HG03442 (cell line): ENCODE measurements around the gene AGBL1.

Experiments used
- ATAC-seq: cut with Tn5 transposase; IDR thresholded peaks from one replicate; pipeline ENCODE4 v1.9.1; 2021; ENCODE audit warnings: mild to moderate bottlenecking, moderate library complexity; ENCODE audit not compliant: unreplicated experiment

AGBL1 gene

DNA sequence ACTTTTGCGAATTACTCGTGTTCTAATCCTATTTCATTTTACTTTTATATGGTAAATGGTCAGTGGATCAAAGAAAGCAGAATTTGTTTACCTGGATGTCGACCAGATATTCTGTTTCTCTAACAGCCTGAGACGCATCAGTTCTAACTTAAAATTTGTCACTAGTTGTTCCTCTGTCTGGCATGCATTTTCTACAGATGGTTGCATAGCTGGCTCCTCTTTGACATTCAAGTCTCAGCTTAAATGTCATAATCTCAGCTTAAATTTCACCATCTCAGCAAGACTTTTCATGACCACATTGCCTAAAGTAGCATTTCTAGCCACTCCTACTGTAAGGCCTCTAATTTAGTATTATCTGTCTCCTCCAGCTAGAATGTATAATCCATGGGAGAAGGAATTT, 609.3 kb downstream of the AGBL1 start:
- ATAC-seq, result no peak

DNA sequence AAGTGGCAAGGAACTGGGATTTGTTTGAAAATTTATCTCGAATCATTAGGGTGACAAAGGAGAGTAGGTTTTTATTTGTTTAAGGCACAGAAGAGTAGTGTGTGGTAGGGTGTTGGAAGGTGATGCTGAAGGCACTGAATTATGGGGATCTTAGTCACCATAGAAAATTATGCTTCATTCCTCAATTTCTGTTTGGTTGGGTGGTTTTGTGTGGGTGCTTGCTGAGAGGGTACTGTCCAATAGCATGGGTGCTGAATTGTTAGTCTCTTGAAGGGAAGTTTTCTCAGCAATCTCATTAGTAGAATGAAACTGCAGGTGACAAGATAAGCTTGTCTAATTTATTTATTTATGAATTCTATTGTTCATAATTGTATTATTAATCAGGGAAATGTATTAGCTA, 610.9 kb downstream of the AGBL1 start:
- no peak for ATAC-seq

DNA sequence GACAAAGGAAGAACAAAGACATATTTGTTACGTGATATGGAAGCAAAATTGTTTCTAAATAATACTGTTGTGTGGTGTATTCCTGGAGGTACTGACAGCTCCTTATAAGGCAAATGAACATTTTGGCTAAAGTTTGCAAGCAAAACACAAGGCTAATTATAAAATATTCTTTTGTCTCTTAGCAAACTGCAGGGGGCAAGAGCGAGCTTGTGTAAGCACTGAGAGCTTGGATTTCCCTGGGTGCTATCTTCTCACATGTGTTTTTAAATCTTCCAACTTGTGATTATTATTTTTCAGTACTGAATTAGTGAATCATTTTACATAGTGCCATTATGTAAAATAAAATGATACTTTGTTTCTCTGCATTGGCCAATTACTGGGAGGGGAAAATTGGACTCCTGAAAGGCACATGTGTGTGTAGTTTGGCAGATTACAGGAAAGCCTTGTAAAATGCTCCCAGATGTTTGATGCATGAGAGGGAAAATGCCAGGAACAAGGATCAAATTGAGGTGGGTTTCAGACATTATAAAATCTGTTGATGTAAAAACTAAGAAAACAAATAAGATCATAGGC, 611.5 kb downstream of the AGBL1 start:
- no peak for ATAC-seq

DNA sequence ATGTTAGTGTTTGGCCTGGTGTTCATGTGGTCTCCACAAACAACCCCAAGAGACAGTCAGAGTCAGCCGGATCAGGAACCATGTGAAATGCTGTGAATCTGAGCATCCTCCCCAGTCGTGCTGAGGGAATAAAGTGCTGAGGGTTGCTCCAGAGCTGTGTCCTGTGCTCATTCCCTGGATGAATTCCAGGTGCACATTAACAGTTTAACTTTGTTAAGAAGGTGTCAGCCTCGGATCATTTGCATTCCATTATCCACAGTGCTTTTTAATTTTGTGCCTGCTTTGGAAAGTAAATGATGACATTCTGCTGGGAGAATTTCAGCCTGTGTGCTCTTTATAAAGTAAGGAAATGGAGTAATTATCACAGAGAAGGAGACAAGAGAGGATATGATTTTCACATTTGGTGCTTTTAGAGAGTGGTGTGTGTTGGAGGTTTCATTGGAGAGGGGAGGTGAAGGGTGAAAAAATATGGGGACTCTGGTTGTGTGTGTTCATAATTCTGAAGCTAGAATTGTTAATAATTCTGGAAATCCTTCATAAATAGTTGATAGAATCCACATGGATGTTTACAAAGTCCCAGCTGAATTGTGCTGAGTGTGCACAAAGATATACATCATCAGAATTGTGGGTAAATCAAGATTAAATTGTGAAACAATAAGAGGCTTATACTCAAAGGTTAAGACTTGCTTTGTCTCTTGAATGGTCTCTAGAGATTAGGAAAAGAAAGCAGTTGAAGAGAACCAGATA, 621.4 kb downstream of the AGBL1 start:
- ATAC-seq, result no peak

DNA sequence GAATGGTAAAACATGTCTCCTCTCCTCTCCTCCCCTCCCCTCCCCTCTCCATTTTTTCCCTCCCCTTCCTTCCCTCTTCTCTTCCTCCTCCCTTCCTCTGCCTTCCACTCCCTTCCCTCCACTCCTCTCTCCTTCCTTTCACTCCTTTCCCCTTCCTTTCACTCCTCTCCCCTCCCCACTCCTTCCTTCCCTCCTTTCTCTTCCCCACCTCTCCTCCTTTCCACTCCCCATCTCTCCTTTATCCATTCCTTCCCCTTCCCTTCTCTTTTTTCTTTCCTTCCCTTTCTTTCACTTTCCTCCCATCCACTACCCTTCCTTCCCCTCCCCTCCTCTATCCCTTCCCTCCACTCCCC, 621.9 kb downstream of the AGBL1 start:
- no peak for ATAC-seq

DNA sequence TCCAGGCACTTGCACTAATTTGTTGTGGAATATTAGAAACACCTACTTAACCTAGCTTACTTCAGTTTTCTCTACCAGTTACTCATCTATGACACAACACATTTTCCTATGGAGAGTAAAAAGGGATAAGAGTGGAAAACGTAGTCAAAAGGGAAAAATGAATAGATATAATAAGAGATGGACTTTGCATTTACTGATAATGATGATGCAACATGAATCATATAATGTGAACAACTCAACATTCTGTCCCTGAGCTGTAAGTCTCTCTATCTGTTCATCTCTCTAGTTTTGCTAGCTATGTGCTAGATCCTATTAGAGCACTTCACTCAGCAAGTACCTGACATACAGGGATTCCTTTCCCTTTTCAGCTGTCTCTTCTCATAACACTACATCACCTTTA, 627.1 kb downstream of the AGBL1 start:
- no peak for ATAC-seq

DNA sequence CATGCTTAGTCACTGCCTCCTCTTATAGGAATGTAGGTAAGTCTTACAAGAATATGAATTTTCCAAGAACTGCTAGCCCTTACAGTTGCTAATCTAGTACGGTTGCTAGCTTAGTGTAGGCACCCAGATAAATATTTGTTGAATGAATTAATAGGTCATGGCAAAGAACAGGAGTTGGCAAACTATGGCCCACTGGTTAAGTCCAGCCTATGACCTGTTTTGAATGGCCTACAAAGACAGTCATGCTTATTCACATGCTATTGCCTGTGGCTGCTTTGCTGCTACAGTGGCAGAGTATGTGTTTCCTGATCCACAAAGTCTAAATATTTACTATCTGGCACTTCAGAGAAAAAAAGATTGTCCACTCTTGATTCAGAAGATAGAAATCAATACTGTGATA, 631.8 kb downstream of the AGBL1 start:
- ATAC-seq, result no peak

DNA sequence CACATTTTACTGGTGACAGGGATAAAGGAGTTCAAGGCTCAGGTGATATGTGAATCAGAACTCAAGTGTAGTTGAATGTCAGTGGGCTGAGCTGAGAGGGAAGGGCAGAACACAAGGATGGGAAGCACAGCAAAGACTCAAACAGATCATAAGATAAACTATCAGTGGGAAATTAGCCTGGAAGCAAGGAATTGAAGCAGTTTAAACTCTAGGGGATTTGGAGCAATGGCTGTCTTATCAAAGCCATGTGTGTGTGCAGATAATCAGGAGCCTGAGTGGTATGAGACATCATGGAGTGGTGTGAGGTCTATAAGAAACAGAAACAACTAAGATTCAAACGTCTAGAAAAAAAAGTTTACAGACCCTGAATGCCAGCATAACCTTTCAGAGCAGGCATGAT, 634.6 kb downstream of the AGBL1 start:
- no peak for ATAC-seq

DNA sequence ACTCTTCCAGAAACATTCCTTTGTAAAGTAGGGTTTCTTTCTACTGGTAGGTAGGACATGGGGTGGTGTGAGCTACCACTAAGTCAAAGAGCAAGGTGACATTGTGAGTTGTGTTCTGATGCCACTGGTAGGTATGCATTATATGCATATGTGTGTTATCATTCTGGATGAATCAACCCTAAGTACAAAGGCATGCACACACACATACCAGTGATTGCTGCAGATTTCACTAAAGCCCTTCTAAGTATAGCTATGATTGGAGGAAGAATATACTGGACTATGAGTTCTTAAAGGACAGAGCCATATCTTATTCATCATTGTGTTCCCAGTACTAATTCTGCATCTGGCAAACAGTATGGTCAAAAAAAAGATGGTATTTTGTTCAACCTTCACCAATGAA, 646.0 kb downstream of the AGBL1 start:
- ATAC-seq, result no peak

DNA sequence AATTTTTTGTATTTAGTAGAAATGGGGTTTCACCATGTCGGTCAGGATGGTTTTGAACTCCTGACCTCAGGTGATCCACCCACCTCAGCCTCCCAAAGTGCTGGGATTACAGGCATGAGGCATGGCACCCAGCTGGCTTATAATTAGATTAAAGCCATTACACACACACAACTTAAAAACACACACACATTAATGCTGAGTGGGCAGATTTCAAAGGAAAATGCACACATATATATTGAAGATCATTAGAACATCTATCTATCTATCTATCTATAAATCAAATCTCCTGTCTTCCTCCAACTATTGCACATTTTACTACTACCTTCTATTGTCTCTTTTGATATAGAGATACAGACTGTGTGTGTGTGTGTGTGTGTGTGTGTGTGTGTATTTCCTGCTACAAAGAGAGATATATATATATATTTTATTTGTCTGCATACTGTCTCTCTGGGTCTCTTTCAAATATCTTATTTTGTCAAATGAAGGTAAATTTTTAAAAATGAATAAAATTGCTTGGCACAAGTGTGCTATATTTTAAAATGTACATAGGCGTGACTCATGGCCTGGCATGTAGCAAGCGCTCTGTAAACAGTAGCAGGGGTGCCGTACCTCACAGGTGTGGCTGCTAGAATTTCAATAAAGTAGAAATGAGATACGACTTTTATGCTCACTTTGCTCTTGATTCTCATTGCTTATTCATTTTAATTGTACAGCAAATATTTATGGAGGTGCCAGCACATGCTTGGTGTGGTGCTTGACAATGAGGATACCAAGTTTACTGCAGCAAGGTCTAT, 655.8 kb downstream of the AGBL1 start:
- no peak for ATAC-seq

DNA sequence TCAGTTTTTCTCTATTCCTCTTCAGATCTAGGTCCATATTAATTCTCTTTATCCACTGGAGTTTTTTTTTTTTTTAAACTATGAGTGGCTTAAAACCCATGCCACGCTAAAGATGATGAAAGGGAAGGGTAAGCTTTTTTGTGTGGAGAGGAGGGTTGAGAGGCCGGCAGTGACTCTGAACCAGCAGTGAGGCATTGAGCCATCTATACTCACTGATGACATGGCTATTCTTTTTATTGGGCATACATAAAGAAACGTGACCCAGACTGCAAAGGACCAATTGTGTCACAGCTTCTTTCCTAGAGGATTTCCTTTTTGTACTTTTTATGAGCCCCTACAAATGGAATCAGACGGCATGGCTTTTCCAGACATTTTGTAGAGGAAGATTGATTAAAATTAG, 662.2 kb downstream of the AGBL1 start:
- ATAC-seq, result no peak

DNA sequence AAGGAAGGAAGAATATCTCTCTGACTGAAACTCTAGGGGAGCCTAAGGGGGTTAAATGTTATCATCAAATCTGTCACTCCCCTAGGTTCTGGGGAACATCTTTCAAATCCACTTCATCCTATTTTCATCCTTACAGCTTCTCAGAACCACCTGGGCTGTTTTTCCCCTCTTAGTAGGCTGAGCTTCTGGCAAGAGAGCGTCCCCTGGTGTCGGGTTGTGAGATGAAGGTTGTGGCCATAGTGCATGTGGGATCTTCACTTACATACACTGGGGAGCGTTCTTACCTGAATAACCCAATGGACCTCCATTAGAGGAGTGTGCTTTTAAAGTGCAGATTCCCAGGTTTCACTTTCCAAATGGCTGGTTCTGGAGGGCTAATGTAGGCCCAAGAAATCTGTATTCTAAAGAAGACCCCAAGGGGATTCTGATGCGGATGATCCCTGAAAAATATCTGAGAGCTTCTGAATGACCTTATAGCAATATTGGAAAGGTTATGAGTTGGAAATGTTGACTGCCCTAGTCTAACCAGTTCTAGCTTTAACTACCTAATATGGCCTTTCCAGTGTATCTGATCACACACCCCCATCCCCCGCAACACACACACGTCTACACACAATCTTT, 663.7 kb downstream of the AGBL1 start:
- ATAC-seq, result no peak

DNA sequence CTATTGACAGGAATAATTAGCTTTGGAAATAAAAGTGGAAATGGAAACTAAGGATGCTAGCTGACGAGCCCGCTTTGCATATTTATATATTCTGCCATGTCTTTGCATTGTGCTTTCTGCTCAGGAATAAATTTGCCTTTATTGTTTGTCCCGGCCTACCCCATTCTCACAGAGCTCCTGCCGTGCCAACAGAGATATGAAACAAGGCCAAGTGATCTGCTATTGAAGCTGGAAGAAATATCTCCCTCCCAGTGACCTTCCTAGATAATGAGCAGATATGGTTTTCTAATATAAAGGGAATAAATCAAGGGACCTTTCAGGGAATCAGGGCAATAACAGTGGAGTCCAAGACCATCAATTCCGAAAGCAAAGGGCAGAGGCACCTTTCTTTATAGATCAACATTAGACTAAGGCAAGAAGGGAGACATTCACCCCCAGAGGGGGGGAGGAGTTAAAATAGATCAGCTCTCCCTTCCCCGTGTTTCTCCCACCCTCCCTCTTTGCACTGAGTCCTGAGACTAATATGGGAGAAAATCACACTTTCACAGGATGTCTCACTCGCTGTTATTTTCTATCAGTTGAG, 664.6 kb downstream of the AGBL1 start:
- ATAC-seq, result no peak

DNA sequence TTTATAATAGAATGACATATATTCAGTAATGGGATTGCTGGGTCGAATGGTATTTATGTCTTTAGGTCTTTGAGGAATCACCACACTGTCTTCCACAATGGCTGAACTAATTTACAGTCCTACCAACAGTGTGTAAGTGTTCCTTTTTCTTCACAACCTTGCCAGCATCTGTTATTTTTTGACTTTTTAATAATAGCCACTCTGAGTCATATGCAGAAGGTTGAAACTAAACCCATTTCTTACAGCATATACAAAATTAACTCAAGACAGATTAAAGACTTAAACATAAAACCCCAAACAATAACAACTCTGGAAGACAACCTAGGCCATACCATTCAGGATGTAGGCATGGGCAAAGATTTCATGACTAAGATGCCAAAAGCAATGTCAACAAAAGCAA, 671.4 kb downstream of the AGBL1 start:
- no peak for ATAC-seq

DNA sequence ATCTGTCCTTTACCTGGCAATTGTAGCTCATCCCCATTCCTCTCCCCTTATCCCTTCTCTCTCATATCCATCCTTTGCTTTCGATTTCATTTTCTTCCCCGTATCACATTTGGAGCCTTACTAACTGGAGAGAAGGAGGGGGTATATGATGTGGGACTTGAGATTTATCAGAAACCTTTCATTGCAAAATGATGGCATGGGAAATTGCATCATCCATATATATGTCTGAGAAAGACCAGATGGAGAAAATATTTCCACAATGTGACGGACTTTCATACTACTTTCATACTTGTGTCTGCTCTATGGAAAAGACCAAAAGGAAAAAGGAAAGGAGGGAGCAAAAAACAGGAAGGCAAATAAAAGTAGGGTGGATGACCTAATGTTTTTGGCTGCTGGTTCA, 675.2 kb downstream of the AGBL1 start:
- ATAC-seq, result no peak

DNA sequence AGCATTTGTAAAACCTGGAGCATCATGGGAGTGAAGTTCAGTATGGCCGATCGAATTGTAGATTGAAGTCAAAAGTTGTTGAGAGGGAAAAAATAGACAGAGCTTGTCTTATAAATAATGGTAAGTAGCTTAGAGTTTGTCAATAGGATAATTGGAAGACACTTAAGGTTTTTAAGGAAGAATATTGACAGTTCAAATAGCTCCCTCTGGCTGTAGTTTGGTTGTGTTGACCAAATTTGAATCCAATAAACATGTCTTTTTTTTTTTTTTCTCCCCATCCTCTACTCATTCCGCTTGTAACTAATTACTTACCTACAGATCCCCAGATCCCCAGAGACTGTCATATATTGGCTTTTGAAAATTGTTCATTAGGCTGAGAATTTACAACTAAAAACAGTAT, 677.0 kb downstream of the AGBL1 start:
- no peak for ATAC-seq

DNA sequence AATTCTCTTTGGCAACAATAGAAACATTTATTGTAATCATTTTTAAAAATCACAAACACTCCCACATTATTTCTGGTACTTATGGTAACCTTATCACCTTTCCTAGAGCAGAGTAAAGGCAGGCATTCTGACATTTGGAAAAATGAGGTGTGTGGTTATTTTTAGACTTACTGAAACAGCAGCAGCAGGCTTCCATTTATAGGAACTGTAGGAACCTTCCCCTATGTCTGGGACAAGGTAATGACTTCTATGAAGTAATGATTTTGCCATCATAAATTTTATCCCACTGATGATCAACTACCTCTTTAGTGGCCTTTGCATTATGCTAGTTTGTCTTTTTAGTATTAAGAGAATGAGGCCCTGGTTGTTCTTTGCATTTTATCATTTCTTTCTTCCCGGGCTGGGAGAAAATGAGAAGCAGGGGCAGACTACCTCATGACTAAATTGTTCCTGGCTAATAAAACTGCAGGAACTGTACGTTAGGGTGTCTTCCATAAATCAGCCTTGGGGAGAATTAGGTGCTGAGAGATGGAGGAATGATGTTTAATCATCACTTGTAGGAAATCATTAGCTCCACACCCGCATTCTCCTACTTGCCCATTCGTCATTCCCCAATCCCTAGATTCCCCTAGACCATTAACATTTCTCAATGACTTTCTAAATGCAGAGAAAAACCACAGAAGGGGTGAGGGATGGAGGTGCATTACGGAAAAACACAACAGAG, 680.3 kb downstream of the AGBL1 start:
- ATAC-seq, result no peak

DNA sequence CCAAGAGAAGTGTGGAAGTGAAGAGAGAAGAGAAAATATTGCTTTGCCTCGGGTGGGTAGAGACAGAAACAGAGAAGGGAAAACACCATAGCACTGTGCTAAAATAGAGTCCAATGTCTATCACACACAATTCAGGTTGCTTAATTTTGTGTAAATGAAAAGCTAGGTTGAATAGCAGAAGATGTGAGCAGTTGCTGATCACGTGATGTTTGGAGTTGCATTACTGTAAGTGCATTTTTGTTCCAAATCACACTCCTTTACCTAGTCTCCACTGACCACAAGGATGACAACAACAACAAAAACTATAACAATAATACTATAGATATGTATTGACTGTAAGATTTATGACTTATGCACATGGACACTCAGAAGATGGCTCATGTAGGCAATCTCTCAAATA, 683.2 kb downstream of the AGBL1 start:
- no peak for ATAC-seq

DNA sequence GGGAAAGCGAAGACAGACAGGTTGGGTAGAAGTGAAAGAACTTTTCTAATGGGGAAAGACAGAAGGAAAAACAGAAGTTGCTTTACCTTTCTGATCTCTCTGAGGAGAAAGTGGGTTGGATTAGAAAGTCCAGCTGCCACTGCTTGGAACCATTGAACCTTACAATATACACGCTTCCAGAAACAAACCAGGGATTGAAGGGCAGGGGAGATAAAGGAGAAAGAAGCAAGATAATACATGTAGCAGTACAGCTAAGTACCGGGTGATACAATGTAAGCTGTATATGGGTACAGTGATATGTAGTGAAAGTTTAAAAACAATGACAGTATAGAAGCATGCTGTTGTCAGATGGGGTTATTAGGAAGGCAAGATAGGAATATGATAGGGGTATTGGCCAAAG, 684.4 kb downstream of the AGBL1 start:
- no peak for ATAC-seq

DNA sequence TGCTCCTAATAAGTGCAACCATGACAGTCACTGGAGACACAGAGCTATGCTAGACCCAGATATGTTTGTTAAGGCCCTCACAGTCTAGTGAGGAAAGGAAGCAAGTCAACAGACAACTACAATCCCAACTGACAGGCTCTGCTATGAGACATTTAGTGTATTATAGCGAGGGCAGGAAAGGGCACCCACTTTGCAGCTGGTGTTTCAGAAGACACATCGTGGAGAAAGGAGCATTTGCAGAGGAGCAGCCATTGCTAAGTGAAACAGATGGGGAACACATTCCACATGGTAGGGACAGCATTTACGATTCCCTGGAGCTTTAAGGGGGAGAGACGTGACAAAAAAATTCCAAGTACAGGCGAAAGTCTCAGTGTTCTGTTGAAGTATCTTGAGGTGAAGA, 685.6 kb downstream of the AGBL1 start:
- no peak for ATAC-seq
